ENCODE measurements around the gene HRG. TPM values are rescaled to one million over a fixed set of nuclear protein-coding genes. Genes with fewer than 3 reads are reported as not detected.
"Not testable (repeated sequence)": the region's sequence is repeated elsewhere in the genome, so short reads cannot be mapped to it uniquely, and the experiment has no call there.

Gene HRG
- total RNA-seq, 2 experiments from 2014 or later: not detected

DNA sequence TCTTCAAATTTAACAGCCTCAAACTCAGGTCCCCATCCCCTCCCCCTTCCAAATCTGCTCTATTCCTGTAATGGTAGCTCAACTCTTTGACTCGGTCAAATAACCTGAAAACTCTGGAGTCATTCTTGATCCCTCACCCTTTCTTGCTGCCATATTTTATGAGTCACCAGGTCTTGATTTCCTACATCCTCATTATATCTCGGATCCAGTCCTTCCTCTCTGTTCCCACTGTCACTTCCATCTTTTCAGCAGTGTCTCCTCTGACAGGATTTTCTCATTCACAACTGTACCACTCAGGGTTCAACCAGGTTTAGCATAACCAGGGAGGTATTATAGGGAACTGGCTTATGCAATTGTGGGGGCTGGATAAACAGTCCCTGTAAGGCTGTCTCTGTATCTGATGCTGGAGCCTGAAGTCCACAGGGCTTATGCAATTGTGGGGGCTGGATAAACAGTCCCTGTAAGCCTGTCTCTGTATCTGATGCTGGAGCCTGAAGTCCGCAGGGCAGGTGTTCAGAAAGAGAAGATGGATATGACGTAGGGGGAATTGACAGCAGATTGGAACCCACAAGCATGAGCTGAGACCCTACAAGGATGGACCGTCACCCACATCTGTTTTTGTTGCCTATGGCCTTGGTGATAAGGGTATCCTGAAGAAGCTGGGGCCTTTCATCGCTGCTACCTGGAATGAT, 34.7 kb upstream of the HRG start:
- no peaks in the 10 kb centered on the region for H3K4me1 Mint-ChIP-seq (ENCODE audit: low read depth)
- no peak overlapping the region for H3K4me3 Mint-ChIP-seq
- no peak for TF ChIP-seq CTCF (IDR thresholded peaks at IDR 0.05)
- no peaks in the 10 kb centered on the region for H3K36me3 Mint-ChIP-seq (ENCODE audit: low read depth)
- no peaks in the 10 kb centered on the region for H3K9me3 Mint-ChIP-seq
- ATAC-seq (no peak), DNase-seq (no peak)
- intact Hi-C loops (cut with micrococcal nuclease): no loop called here
- CTCF ChIA-PET: interaction anchor here (0.7 to 12.7 kb wide), 3 partner anchors 16 to 971 kb away, joined by 3 to 103 read pairs (median 3); partner anchors contain the start of gene AHSG
- H3K27ac Mint-ChIP-seq: no peak overlapping the region
- peaks cover 2% of the 10 kb centered on the region for H3K27me3 Mint-ChIP-seq
- POLR2A ChIA-PET: no interaction called here

DNA sequence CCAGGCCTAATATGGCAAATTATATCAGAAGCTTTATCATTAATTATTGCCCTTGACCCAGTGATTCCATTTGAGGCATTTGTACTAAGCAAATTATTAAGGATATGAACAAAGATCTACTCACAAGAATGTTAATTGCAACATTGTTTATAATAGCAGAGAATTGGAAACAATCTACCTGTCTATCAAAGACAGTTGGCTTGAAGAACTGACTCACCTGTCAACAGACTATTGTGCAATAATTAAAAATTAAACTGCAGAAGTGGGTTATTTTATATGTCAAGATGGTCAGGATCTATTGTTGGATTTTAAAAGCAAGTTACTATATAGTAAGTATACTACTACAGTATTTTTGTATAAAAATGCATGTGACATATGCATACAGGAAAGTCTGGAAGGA, 32.3 kb upstream of the HRG start:
- no peak for ATAC-seq
- no peak for TF ChIP-seq CTCF (IDR thresholded peaks at IDR 0.05)
- CTCF ChIA-PET: interaction anchor here (12.7 kb wide), 1 partner anchor 18 kb away, joined by 103 read pairs; the partner anchor contains the start of gene AHSG

GRCh38 chr3:186634207-186634606, 31.6 kb upstream of the HRG start:
- CTCF ChIA-PET: interaction anchor here (12.7 kb wide), 1 partner anchor 19 kb away, joined by 103 read pairs; the partner anchor contains the start of gene AHSG
- H3K4me3 Mint-ChIP-seq; H3K27ac Mint-ChIP-seq; H3K9me3 Mint-ChIP-seq; H3K4me1 Mint-ChIP-seq (ENCODE audit: low read depth); POLR2A ChIA-PET; intact Hi-C loops (cut with micrococcal nuclease); H3K27me3 Mint-ChIP-seq; ATAC-seq; H3K36me3 Mint-ChIP-seq (ENCODE audit: low read depth); DNase-seq: not testable (repeated sequence)

More for the DNA sequence above, 32.3 kb upstream of the HRG start:
- H3K9me3 Mint-ChIP-seq: no peaks in the 10 kb centered on the region
- no peak overlapping the region for H3K27ac Mint-ChIP-seq
- DNase-seq: no peak
- intact Hi-C loops (cut with micrococcal nuclease): no loop called here
- H3K27me3 Mint-ChIP-seq: peaks cover 8% of the 10 kb centered on the region
- no peaks in the 10 kb centered on the region for H3K36me3 Mint-ChIP-seq (ENCODE audit: low read depth)
- no peaks in the 10 kb centered on the region for H3K4me1 Mint-ChIP-seq (ENCODE audit: low read depth)
- no peak overlapping the region for H3K4me3 Mint-ChIP-seq
- POLR2A ChIA-PET: no interaction called here

DNA sequence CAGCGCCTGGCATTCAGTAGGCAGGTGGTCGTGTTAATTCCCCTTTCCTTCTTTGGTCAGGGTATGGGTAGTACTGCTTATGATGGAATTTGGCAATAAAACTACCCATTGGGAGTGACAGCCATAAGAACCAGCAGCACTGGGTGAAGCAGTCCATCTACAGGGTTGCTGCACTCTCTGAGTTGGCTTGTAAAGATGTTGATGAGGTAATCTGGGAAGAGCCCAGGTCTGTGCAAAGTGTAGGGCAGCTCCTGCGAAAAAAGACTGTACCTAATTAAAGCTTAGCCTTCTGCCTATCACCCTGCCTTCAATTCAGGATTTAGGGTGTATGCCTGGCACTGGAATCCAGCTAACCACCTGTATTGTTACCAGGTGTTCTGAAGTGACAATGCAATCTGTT, 30.3 kb upstream of the HRG start:
- POLR2A ChIA-PET: no interaction called here
- H3K36me3 Mint-ChIP-seq (ENCODE audit: low read depth): no peaks in the 10 kb centered on the region
- CTCF ChIA-PET: interaction anchor here (12.7 kb wide), 1 partner anchor 20 kb away, joined by 103 read pairs; the partner anchor contains the start of gene AHSG
- no peak for ATAC-seq
- TF ChIP-seq CTCF (IDR thresholded peaks at IDR 0.05): no peak
- H3K27me3 Mint-ChIP-seq: peaks cover 14% of the 10 kb centered on the region
- H3K4me3 Mint-ChIP-seq: no peak overlapping the region
- no peak for DNase-seq
- no peaks in the 10 kb centered on the region for H3K9me3 Mint-ChIP-seq
- no peak overlapping the region for H3K27ac Mint-ChIP-seq
- intact Hi-C loops (cut with micrococcal nuclease): no loop called here
- H3K4me1 Mint-ChIP-seq (ENCODE audit: low read depth): no peaks in the 10 kb centered on the region

GRCh38 chr3:186636536-186636935, 29.3 kb upstream of the HRG start:
- DNase-seq (no peak), ATAC-seq (no peak)
- H3K4me3 Mint-ChIP-seq: no peak overlapping the region
- intact Hi-C loops (cut with micrococcal nuclease): no loop called here
- H3K27ac Mint-ChIP-seq: no peak overlapping the region
- no peaks in the 10 kb centered on the region for H3K36me3 Mint-ChIP-seq (ENCODE audit: low read depth)
- no peak for TF ChIP-seq CTCF (IDR thresholded peaks at IDR 0.05)
- H3K9me3 Mint-ChIP-seq: no peaks in the 10 kb centered on the region
- ChIA-PET POLR2A (interaction anchor here (0.7 kb wide), 1 partner anchor 573 kb away, joined by 3 read pairs; no protein-coding TSS in a partner anchor), CTCF (interaction anchor here (12.7 kb wide), 1 partner anchor 21 kb away, joined by 103 read pairs; the partner anchor contains the start of gene AHSG)
- peaks cover 5% of the 10 kb centered on the region for H3K4me1 Mint-ChIP-seq (ENCODE audit: low read depth)
- H3K27me3 Mint-ChIP-seq: peaks cover 18% of the 10 kb centered on the region
